B cell (primary cell): ENCODE data around the gene FBXO41. TPM values are rescaled to one million over a fixed set of nuclear protein-coding genes. Genes with fewer than 3 reads are reported as not detected.

Experiments
- ATAC-seq: fragments of 200-7000 bp; cut with Tn5 transposase; one replicate; pipeline ENCODE4 v1.10.0; 2021; ENCODE audit warnings: low read depth, mild to moderate bottlenecking, moderate number of reproducible peaks, moderate library complexity
- CTCF ChIA-PET: fragments of 350-600 bp; sonication (Branson Sonifier 250); formaldehyde crosslinking; loops from one replicate; lab custom pipeline; 2021; ENCODE audit warnings: antibody characterized with exemption, inconsistent platforms; lab: Charles Lee
- POLR2A ChIA-PET: fragments of 350-600 bp; sonication (Branson Sonifier 250); formaldehyde crosslinking; loops from one replicate; lab custom pipeline; 2021; ENCODE audit warnings: antibody characterized with exemption; lab: Charles Lee
- DNase-seq: peaks from one replicate; pipeline ENCODE4 v3.0.0; 2013
- H2AFZ ChIP-seq: 2 replicates; pipeline ENCODE4 v1.6.1; 2012; ENCODE audit warnings: mild to moderate bottlenecking, low read depth, low read length; ENCODE audit not compliant: insufficient read depth, poor library complexity, severe bottlenecking
- H3K27ac ChIP-seq, 2 donors: 1 replicate in 1 of 2; 2 replicates in 1 of 2; pipeline ENCODE4 v1.5.1; 2012 to 2013; ENCODE audit warnings: low read length in 2 of 2, mild to moderate bottlenecking in 2 of 2, moderate library complexity in 1 of 2
- H3K27me3 ChIP-seq, 4 experiments: fragments of 200-600 bp in 1 of 4; sonication (generic) in 1 of 4; replicated peaks in 1 of 4; 1 replicate in 2 of 4; 2 replicates in 2 of 4; pipeline versions ENCODE4 v1.6.1 to v1.7.0; 2013 to 2016; ENCODE audit warnings: low read length in 3 of 4, mild to moderate bottlenecking in 2 of 4, mixed read lengths in 1 of 4, moderate library complexity in 1 of 4; ENCODE audit not compliant: insufficient read depth in 4 of 4, control insufficient read depth in 3 of 4; ENCODE audit errors: control extremely low read depth in 1 of 4
- H3K36me3 ChIP-seq, 2 experiments: replicated peaks in 1 of 2; 1 replicate in 1 of 2; 2 replicates in 1 of 2; pipeline versions ENCODE4 v1.6.1 to v1.7.1; 2013; ENCODE audit warnings: low read length in 1 of 2; ENCODE audit not compliant: insufficient read depth in 2 of 2, control insufficient read depth in 1 of 2; ENCODE audit errors: control extremely low read depth in 1 of 2, extremely low read depth in 1 of 2
- H3K4me1 ChIP-seq, 2 donors: fragments of 200-600 bp in 1 of 2; sonication (generic) in 1 of 2; 1 replicate in 1 of 2; 2 replicates in 1 of 2; pipeline versions ENCODE4 v1.5.1 to v1.6.1; 2013 to 2017; ENCODE audit warnings: low read length in 2 of 2; ENCODE audit not compliant: control insufficient read depth in 2 of 2, insufficient read depth in 2 of 2
- H3K4me2 ChIP-seq: replicated peaks from 2 replicates; pipeline ENCODE3; 2012; ENCODE audit warnings: mild to moderate bottlenecking, low read depth, low read length; ENCODE audit not compliant: poor library complexity, severe bottlenecking
- H3K4me3 ChIP-seq, 5 experiments: fragments of 200-600 bp in 1 of 5; sonication (generic) in 1 of 5; 1 replicate in 3 of 5; 2 replicates in 2 of 5; pipeline versions ENCODE4 v1.5.1 to v1.7.0; 2011 to 2016; ENCODE audit warnings: low read length in 4 of 5, mild to moderate bottlenecking in 4 of 5, low read depth in 2 of 5, control low read depth in 1 of 5, moderate library complexity in 1 of 5; ENCODE audit not compliant: insufficient read depth in 1 of 5; ENCODE audit errors: control extremely low read depth in 1 of 5, extremely low read depth in 1 of 5
- H3K79me2 ChIP-seq: fragments of 200-600 bp; sonication (generic); one replicate; pipeline ENCODE4 v1.6.0; 2016; ENCODE audit warnings: low read length; ENCODE audit not compliant: control insufficient read depth, insufficient read depth
- H3K9ac ChIP-seq: fragments of 200-600 bp; sonication (generic); 2 replicates; pipeline ENCODE4 v1.6.1; 2017; ENCODE audit warnings: mild to moderate bottlenecking, low read length, moderate library complexity
- H3K9me3 ChIP-seq, 3 donors: one replicate each; pipeline versions ENCODE4 v1.6.1 to v1.7.1; 2013; ENCODE audit warnings: low read length in 2 of 3; ENCODE audit not compliant: control insufficient read depth in 2 of 3, insufficient read depth in 1 of 3; ENCODE audit errors: control extremely low read depth in 1 of 3
- H4K20me1 ChIP-seq: 2 replicates; pipeline ENCODE4 v1.6.0; 2012; ENCODE audit warnings: mild to moderate bottlenecking, low read length; ENCODE audit not compliant: insufficient read depth, control insufficient read depth, poor library complexity, severe bottlenecking
- H3K27ac Mint-ChIP-seq: one replicate; pipeline ENCODE4 v1.8.0; 2021; ENCODE audit warnings: mixed read lengths
- H3K27me3 Mint-ChIP-seq: one replicate; pipeline ENCODE4 v1.8.0; 2021; ENCODE audit warnings: mixed read lengths
- H3K4me1 Mint-ChIP-seq: one replicate; pipeline ENCODE4 v1.8.0; 2021; ENCODE audit warnings: mixed read lengths
- H3K4me3 Mint-ChIP-seq: one replicate; pipeline ENCODE4 v1.8.0; 2021; ENCODE audit warnings: mixed read lengths
- H3K9me3 Mint-ChIP-seq: one replicate; pipeline ENCODE4 v1.8.0; 2022; ENCODE audit warnings: mixed read lengths; ENCODE audit not compliant: insufficient read depth
- CTCF ChIP-seq: fragments of 200-600 bp; IDR thresholded peaks from one replicate; pipeline ENCODE4 v1.8.0; 2022; ENCODE audit warnings: antibody characterized with exemption, mild to moderate bottlenecking
- EZH2 ChIP-seq: IDR thresholded peaks from 2 replicates; pipeline ENCODE4 v1.6.1; 2012; ENCODE audit warnings: borderline replicate concordance, low read depth, mild to moderate bottlenecking, moderate library complexity, low read length; ENCODE audit not compliant: insufficient read depth, poor library complexity, severe bottlenecking
- WGBS: methylation state at CpG from one replicate; pipeline ENCODE4 v1.1.5; 2013; ENCODE audit warnings: missing lambda C conversion rate; ENCODE audit not compliant: insufficient coverage; 5-methylcytosine and 5-hydroxymethylcytosine counted together
- intact Hi-C: fragments of 100-400 bp; cut with micrococcal nuclease; formaldehyde crosslinking; loops from one replicate; pipeline ENCODE4 v1.10.0; 2022
- polyA plus RNA-seq: library from polyadenylated mRNA; depleted of rRNA; stranded (reverse); fragments of >200 nt; gene quantifications from 2 replicates; pipeline ENCODE4 v1.2.3, GENCODE V29; 2012
- total RNA-seq, 2 donors: library from RNA; stranded (reverse); fragments of 120-200 nt in 1 of 2; gene quantifications; 1 replicate in 1 of 2; 2 replicates in 1 of 2; pipeline versions ENCODE4 v1.2.3 to v1.2.4, GENCODE V29; 2013 to 2022

The FBXO41 gene
- total and polyA plus RNA-seq, 2 donors (not counting 1 experiment from before 2014, with no cell fraction given), result 25.2 to 29.6 TPM

GRCh38 chr2:73250872-73251846 lies 33.1 kb downstream of the FBXO41 start:
- Histone ChIP-seq H4K20me1 (peaks cover 20% of the 10 kb centered on the region), H3K27me3 (no peaks in the 10 kb centered on the region), H3K36me3 (peaks cover 7 to 71% of the 10 kb centered on the region in 2 experiments), H3K9ac (no peak overlapping the region), H3K9me3 (no peaks in the 10 kb centered on the region), H3K79me2 (no peaks in the 10 kb centered on the region), H2AFZ (no peak overlapping the region), H3K27ac (no peak overlapping the region), H3K4me2 (no peak overlapping the region), H3K4me3 (no peak overlapping the region), H3K4me1 (no peaks in the 10 kb centered on the region)
- no peak for DNase-seq
- Mint-ChIP-seq H3K9me3 (no peaks in the 10 kb centered on the region), H3K27me3 (no peaks in the 10 kb centered on the region), H3K4me1 (no peaks in the 10 kb centered on the region), H3K4me3 (no peak overlapping the region), H3K27ac (no peak overlapping the region)
- intact Hi-C loops, result no loop called here
- TF ChIP-seq CTCF (no peak), EZH2 (no peak)
- ATAC-seq, result no peak
- ChIA-PET CTCF (interaction anchor here (1.0 to 1.4 kb wide), 2 partner anchors 12 to 17 kb away, joined by 3 read pairs; partner anchors contain the start of gene CCT7), POLR2A (no interaction called here)
- WGBS, result 94% methylated on average over 12 of the region's 17 CpGs

GRCh38 chr2:73249636-73250035 lies 34.6 kb downstream of the FBXO41 start:
- Mint-ChIP-seq H3K4me3 (no peak overlapping the region), H3K4me1 (no peaks in the 10 kb centered on the region), H3K27ac (no peak overlapping the region), H3K9me3 (no peaks in the 10 kb centered on the region), H3K27me3 (no peaks in the 10 kb centered on the region)
- H3K4me2 ChIP-seq, result no peak overlapping the region
- peaks cover 7 to 86% of the 10 kb centered on the region in 2 experiments for H3K36me3 ChIP-seq
- no peak overlapping the region for H3K4me3 ChIP-seq
- peaks cover 34% of the 10 kb centered on the region for H4K20me1 ChIP-seq
- intact Hi-C loops, result no loop called here
- no peaks in the 10 kb centered on the region for H3K27me3 ChIP-seq
- H3K79me2 ChIP-seq, result no peaks in the 10 kb centered on the region
- no peak overlapping the region for H2AFZ ChIP-seq
- TF ChIP-seq EZH2 (no peak), CTCF (no peak)
- ATAC-seq (no peak), DNase-seq (no peak)
- over 99% methylated on average over 9 of the region's 9 CpGs for WGBS
- H3K9ac ChIP-seq, result no peak overlapping the region
- POLR2A ChIA-PET, result no interaction called here
- no peaks in the 10 kb centered on the region for H3K9me3 ChIP-seq
- H3K4me1 ChIP-seq, result no peaks in the 10 kb centered on the region
- CTCF ChIA-PET, result interaction anchor here (1.0 kb wide), 1 partner anchor 16 kb away, joined by 3 read pairs; the partner anchor contains the start of gene CCT7
- H3K27ac ChIP-seq, result no peak overlapping the region
